Measurements from ENCODE around the gene NKPD1.

DNA sequence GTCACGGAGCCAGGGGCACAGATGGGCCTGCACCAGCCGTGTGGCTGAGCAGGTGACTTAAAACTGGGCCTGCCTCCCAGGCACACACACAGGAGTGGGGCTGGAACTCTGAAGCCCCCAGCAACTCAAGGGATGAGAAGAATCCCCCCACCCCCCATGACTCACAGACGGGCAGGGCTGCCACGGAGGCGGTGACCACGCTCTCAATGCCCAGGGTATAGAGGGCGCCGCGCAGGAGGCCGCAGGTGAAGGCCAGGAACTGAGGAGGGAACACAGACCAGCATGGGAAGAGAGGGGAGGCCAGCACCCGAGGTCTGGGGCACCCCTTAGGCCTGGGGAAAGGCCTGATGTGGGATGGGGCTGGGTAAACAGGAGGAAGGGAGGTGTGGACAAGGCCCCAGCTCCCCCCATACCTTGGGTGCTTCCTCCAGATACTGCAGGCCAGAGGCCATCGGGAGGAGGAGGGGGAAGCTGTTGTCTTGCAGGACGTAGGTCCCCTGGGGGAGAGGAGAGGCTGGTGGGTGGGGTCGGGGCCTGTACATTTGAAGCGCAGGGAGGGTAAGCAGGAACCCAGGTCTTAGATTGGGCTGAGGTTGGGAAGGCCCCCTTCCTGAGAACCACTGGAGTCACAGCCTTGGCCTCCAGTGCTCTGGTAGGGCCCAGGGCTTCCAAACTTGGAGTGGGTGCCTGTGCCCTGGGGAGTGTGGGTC is 3.1 kb upstream of the NKPD1 start:
- TF ChIP-seq, protein P1, sequence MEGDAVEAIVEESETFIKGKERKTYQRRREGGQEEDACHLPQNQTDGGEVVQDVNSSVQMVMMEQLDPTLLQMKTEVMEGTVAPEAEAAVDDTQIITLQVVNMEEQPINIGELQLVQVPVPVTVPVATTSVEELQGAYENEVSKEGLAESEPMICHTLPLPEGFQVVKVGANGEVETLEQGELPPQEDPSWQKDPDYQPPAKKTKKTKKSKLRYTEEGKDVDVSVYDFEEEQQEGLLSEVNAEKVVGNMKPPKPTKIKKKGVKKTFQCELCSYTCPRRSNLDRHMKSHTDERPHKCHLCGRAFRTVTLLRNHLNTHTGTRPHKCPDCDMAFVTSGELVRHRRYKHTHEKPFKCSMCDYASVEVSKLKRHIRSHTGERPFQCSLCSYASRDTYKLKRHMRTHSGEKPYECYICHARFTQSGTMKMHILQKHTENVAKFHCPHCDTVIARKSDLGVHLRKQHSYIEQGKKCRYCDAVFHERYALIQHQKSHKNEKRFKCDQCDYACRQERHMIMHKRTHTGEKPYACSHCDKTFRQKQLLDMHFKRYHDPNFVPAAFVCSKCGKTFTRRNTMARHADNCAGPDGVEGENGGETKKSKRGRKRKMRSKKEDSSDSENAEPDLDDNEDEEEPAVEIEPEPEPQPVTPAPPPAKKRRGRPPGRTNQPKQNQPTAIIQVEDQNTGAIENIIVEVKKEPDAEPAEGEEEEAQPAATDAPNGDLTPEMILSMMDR (IDR thresholded peaks at IDR 0.05): no peak
- TF ChIP-seq POLR2A (IDR thresholded peaks at IDR 0.05) (no peak), EP300 (IDR thresholded peaks at IDR 0.05) (no peak)
